GM18526 (cell line): Measurements from ENCODE around the gene ANKEF1.

Experiments used
- POLR2A ChIP-seq: IDR thresholded peaks from 3 replicates; pipeline ENCODE4 v1.6.1; 2011; ENCODE audit not compliant: insufficient read length; ENCODE audit errors: extremely low read depth

Gene ANKEF1

GRCh38 chr20:10034717-10035571, at the start of gene ANKEF1:
ANKEF1 (plus strand) TSS chr20:10034987; CDS start chr20:10038302, 3,315 bp downstream.
- TF ChIP-seq POLR2A = no peak

- TF ChIP-seq POLR2A = no peak
These were observed 49.5 kb upstream of the ANKEF1 start for GRCh38 chr20:9985281-9985680.

GRCh38 chr20:9985773-9986172, 49.0 kb upstream of the ANKEF1 start:
- TF ChIP-seq POLR2A = no peak

- TF ChIP-seq POLR2A = no peak
These were observed 45.6 kb upstream of the ANKEF1 start for GRCh38 chr20:9989066-9989724.

- no peak for TF ChIP-seq POLR2A
These were observed 41.6 kb upstream of the ANKEF1 start for GRCh38 chr20:9993137-9993536.

GRCh38 chr20:9994676-9995075, 40.1 kb upstream of the ANKEF1 start:
- no peak for TF ChIP-seq POLR2A

- no peak for TF ChIP-seq POLR2A
These were observed 39.1 kb upstream of the ANKEF1 start for GRCh38 chr20:9995510-9996272.

GRCh38 chr20:9996944-9997343, 37.8 kb upstream of the ANKEF1 start:
- TF ChIP-seq POLR2A = no peak

- no peak for TF ChIP-seq POLR2A
These were observed 35.1 kb upstream of the ANKEF1 start for GRCh38 chr20:9999645-10000044.

- TF ChIP-seq POLR2A = no peak
These were observed 31.9 kb upstream of the ANKEF1 start for GRCh38 chr20:10002866-10003265.

GRCh38 chr20:10004900-10005299, 29.9 kb upstream of the ANKEF1 start:
- no peak for TF ChIP-seq POLR2A

- TF ChIP-seq POLR2A = no peak
These were observed 28.9 kb upstream of the ANKEF1 start for GRCh38 chr20:10005885-10006284.

GRCh38 chr20:10006447-10007090, 28.2 kb upstream of the ANKEF1 start:
- no peak for TF ChIP-seq POLR2A

- TF ChIP-seq POLR2A = no peak
These were observed 27.6 kb upstream of the ANKEF1 start for GRCh38 chr20:10007158-10007557.

GRCh38 chr20:10007747-10008146, 27.0 kb upstream of the ANKEF1 start:
- no peak for TF ChIP-seq POLR2A
